A549 (cell line): ENCODE results near the gene ANKRD33B. TPM values are rescaled to one million over a fixed set of nuclear protein-coding genes. Genes with fewer than 3 reads are reported as not detected.
A peak's percentile ranks its signal among the peaks of the same experiment; 100 is the strongest.

Experiments
- ATAC-seq, 2 experiments: fragments of 200-7000 bp in 1 of 2; fragments of >200 bp in 1 of 2; cut with Nextera tagmentation in 1 of 2; cut with Tn5 transposase in 1 of 2; 3 replicates each; pipeline versions ENCODE4 v1.8.0 to v1.9.1; 2018 to 2020; ENCODE audit warnings: mild to moderate bottlenecking in 1 of 2, moderate library complexity in 1 of 2
- CTCF ChIA-PET: fragments of 300-600 bp; sonication (Branson Sonifier 250); formaldehyde crosslinking; extraction: SDS; loops from one replicate; lab custom pipeline; 2021; ENCODE audit warnings: antibody characterized with exemption, inconsistent platforms; lab: Yijun Ruan, JAX
- POLR2A ChIA-PET: fragments of 350-600 bp; formaldehyde crosslinking; extraction: SDS; loops from one replicate; lab custom pipeline; 2021; ENCODE audit warnings: antibody characterized with exemption, inconsistent platforms; lab: Yijun Ruan, JAX
- DNase-seq, 2 experiments: peaks; one replicate each; pipeline versions ENCODE4 v3.0.0 to v3.0.0-alpha.2; 2011 to 2016; ENCODE audit warnings: low read depth in 1 of 2, low spot score in 1 of 2
- FAIRE-seq: peaks from 2 replicates; lab custom pipeline; 2011; peaks lifted over from hg19 to GRCh38; lab: Jason Lieb, UNC
- H3K27ac ChIP-seq, 2 experiments: fragments of >200 bp; sonication (Bioruptor Twin); formaldehyde crosslinking; 3 replicates each; pipeline ENCODE4 v1.5.1; 2016 to 2017
- H3K4me1 ChIP-seq: fragments of >200 bp; sonication (Bioruptor Twin); formaldehyde crosslinking; 3 replicates; pipeline ENCODE4 v1.6.1; 2016
- H3K4me2 ChIP-seq: fragments of >200 bp; sonication (Bioruptor Twin); formaldehyde crosslinking; 3 replicates; pipeline ENCODE4 v1.6.1; 2016
- H3K4me3 ChIP-seq: fragments of >200 bp; sonication (Bioruptor Twin); formaldehyde crosslinking; 3 replicates; pipeline ENCODE4 v1.5.1; 2016
- H3K9me3 ChIP-seq: fragments of >200 bp; sonication (Bioruptor Twin); formaldehyde crosslinking; 3 replicates; pipeline ENCODE4 v1.6.1; 2016
- BHLHE40 ChIP-seq: IDR thresholded peaks from 2 replicates; pipeline ENCODE4 v1.6.1; 2012; ENCODE audit warnings: low read depth, low read length, inconsistent platforms
- CBX8 ChIP-seq: fragments of 200-600 bp; sonication (generic); IDR thresholded peaks from 2 replicates; pipeline ENCODE4 v1.6.1; 2016
- CEBPB ChIP-seq, 2 experiments: fragments of >200 bp in 1 of 2; sonication (Bioruptor Twin) in 1 of 2; formaldehyde crosslinking in 1 of 2; IDR thresholded peaks; 2 replicates each; pipeline ENCODE4 v1.6.1; 2012 to 2016
- ELK1 ChIP-seq: fragments of 150-350 bp; IDR thresholded peaks from 2 replicates; pipeline ENCODE4 v1.6.1; 2014; ENCODE audit warnings: low read depth, mild to moderate bottlenecking, low read length
- FOSL2 ChIP-seq, 2 experiments: fragments of 450-650 bp in 1 of 2; fragments of >200 bp in 1 of 2; sonication (Bioruptor Twin) in 1 of 2; formaldehyde crosslinking; IDR thresholded peaks; 2 replicates each; pipeline versions ENCODE4 v1.5.0 to v1.6.1; 2016 to 2020; ENCODE audit warnings: mild to moderate bottlenecking in 1 of 2, moderate library complexity in 1 of 2
- FOXS1 ChIP-seq: fragments of 250-450 bp; sonication (Bioruptor Pico); IDR thresholded peaks from 2 replicates; pipeline ENCODE4 v1.5.0; 2020; ENCODE audit warnings: mild to moderate bottlenecking, moderate library complexity
- HEYL ChIP-seq: fragments of 250-450 bp; sonication (Bioruptor Pico); IDR thresholded peaks from 2 replicates; pipeline ENCODE4 v1.8.0; 2021; ENCODE audit warnings: mild to moderate bottlenecking, moderate library complexity
- MYC ChIP-seq: IDR thresholded peaks from 2 replicates; pipeline ENCODE4 v1.6.1; 2012; ENCODE audit warnings: mild to moderate bottlenecking, inconsistent platforms, low read length, improper control_type of control experiment, borderline replicate concordance
- NR3C1 ChIP-seq: fragments of >200 bp; sonication (Bioruptor Twin); formaldehyde crosslinking; IDR thresholded peaks from 3 replicates; pipeline ENCODE4 v1.6.1; 2017
- USF2 ChIP-seq: fragments of 450-650 bp; IDR thresholded peaks from 2 replicates; pipeline ENCODE4 v1.6.1; 2014; ENCODE audit warnings: antibody characterized with exemption
- ZFP36 ChIP-seq: fragments of 450-650 bp; IDR thresholded peaks from 2 replicates; pipeline ENCODE4 v1.6.1; 2014; ENCODE audit warnings: borderline replicate concordance; ENCODE audit not compliant: partially characterized antibody
- ZSCAN20 ChIP-seq: fragments of 250-450 bp; sonication (Bioruptor Pico); IDR thresholded peaks from 2 replicates; pipeline ENCODE4 v1.8.0; 2022; ENCODE audit warnings: mild to moderate bottlenecking, moderate library complexity
- WGBS: methylation state at CpG from one replicate; pipeline ENCODE4 v1.1.6; 2017; ENCODE audit errors: missing lambda C conversion rate; 5-methylcytosine and 5-hydroxymethylcytosine counted together
- polyA plus RNA-seq, 4 experiments: library from polyadenylated mRNA; depleted of rRNA in 3 of 4; stranded (reverse); fragments of >200 nt; fragmentation: RNase III in 1 of 4; extraction: RNeasy Plus Mini Kit Qiagen cat#74134 plus additional on column Dnase treatment in 1 of 4; gene quantifications; 2 replicates in 3 of 4; 3 replicates in 1 of 4; pipeline ENCODE4 v1.2.3, GENCODE V29; 2011 to 2017
- TF ChIP-seq, protein P1 (sequence below): fragments of >200 bp; sonication (Bioruptor Twin); formaldehyde crosslinking; IDR thresholded peaks from 3 replicates; pipeline ENCODE4 v1.6.1; 2016

Gene ANKRD33B
- polyA plus RNA-seq, 2 of the 4 experiments (the other 2 are of a cell fraction), result 4.0 to 6.9 TPM

DNA sequence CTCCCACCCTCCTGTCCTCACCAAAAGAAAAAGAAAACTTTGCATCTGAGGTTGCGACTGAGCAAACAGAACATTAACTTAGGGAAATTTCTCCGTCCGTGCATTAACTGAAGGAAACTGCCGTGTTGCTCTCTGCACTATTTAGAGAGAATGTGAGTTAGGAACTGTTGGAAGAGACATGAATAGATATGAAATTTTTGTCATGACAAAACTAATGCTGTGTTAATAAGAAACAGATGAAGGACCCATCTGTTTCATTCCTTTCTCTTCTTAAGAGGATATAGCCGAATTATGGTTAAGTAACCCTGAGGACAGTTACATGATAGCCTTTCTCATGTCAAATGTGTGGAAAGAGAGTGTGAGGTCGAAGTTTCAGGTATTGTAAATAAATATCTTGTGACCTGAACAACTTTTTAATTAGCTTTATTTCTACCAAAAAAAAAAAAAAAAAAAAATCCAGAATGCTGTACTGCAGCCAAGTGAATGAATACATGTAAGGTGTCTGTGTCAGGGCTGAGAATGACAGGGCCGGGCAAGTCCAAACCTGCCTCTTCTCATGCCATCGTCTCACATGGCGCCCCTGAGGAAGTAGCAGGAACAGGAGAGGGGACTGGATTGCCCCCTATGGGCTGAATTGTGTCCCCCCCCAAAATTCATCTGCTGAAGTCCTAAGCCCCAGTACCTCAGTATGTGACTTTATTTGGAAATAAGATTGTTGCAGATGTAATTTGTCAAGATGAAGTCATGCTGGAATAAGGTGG lies 35.6 kb upstream of the ANKRD33B start (continued):
- TF ChIP-seq ELK1 (no peak), ZSCAN20 (CRISPR knock-in tag) (no peak), MYC (no peak)

DNA sequence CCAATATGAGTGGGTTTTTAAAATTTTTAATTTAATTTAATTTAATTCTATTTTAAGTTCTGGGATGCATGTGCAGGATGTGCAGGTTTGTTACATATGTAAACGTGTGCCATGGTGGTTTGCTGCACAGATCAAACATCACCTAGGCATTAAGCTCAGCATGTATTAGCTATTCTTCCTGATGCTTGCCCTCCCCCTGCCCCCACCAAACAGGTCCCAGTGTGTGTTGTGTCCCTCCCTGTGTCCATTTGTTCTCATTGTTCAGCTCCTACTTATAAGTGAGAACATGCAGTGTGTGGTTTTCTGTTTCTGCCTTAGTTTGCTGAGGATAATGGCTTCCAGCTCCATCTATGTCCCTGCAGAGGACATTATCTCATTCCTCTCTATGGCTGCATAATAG lies 35.0 kb upstream of the ANKRD33B start:
- TF ChIP-seq HEYL (CRISPR knock-in tag) (no peak), CBX8 (no peak), FOSL2 (IDR thresholded peaks at IDR 0.05) (no peak), FOSL2 (CRISPR knock-in tag; IDR thresholded peaks at IDR 0.05) (no peak)
- ChIA-PET POLR2A (no interaction called here), CTCF (interaction anchor here (1.0 to 1.5 kb wide), 3 partner anchors 11 to 99 kb away, joined by 3 to 6 read pairs (median 3); no protein-coding TSS in a partner anchor)
- Histone ChIP-seq H3K4me1 (peaks cover 30% of the 10 kb centered on the region), H3K4me3 (no peak overlapping the region), H3K4me2 (no peak overlapping the region), H3K27ac (peak overlapping the region; percentile 43 to 71; a peak in 5 of 6 replicates), H3K9me3 (no peaks in the 10 kb centered on the region)
- ATAC-seq, result no peak
- WGBS, result 85% methylated on average over 1 of the region's 1 CpG
- FAIRE-seq, result no peak
- no peak for DNase-seq

GRCh38 chr5:10530601-10531320 lies 33.1 kb upstream of the ANKRD33B start:
- no peak for FAIRE-seq
- H3K9me3 ChIP-seq, result no peaks in the 10 kb centered on the region
- POLR2A ChIA-PET, result no interaction called here
- 91% methylated on average over 11 of the region's 11 CpGs for WGBS
- DNase-seq, result no peak
- H3K4me2 ChIP-seq, result no peak overlapping the region
- no peak overlapping the region for H3K4me3 ChIP-seq
- TF ChIP-seq BHLHE40, result no peak
- TF ChIP-seq CEBPB (IDR thresholded peaks at IDR 0.05), result no peak
- ATAC-seq, result no peak
- CTCF ChIA-PET, result interaction anchor here (1.7 kb wide), 1 partner anchor 97 kb away, joined by 6 read pairs; no protein-coding TSS in a partner anchor
- peaks cover 15% of the 10 kb centered on the region; the same call in 2 of the 3 replicates for H3K4me1 ChIP-seq
- H3K27ac ChIP-seq, result 0 out of 6 replicates have a peak overlapping the region, but pooled peaks of 1 of the 2 experiments have one; percentile 29

- H3K4me3 ChIP-seq, result no peak overlapping the region
- no peak for TF ChIP-seq NR3C1
- TF ChIP-seq, protein P1, sequence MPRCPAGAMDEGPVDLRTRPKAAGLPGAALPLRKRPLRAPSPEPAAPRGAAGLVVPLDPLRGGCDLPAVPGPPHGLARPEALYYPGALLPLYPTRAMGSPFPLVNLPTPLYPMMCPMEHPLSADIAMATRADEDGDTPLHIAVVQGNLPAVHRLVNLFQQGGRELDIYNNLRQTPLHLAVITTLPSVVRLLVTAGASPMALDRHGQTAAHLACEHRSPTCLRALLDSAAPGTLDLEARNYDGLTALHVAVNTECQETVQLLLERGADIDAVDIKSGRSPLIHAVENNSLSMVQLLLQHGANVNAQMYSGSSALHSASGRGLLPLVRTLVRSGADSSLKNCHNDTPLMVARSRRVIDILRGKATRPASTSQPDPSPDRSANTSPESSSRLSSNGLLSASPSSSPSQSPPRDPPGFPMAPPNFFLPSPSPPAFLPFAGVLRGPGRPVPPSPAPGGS, result no peak
- no peak for TF ChIP-seq USF2
- TF ChIP-seq ZFP36, result no peak
- TF ChIP-seq FOXS1, result no peak
- H3K4me2 ChIP-seq, result no peak overlapping the region
- POLR2A ChIA-PET, result no interaction called here
- H3K9me3 ChIP-seq, result no peaks in the 10 kb centered on the region
- no peak for DNase-seq
- WGBS, result 75% methylated on average over 3 of the region's 3 CpGs
- no peak for ATAC-seq
- peaks cover 14% of the 10 kb centered on the region; the same call in 2 of the 3 replicates for H3K4me1 ChIP-seq
- FAIRE-seq, result no peak
- CTCF ChIA-PET, result no interaction called here
- peak overlapping the region in 1 of 2 experiments; percentile 54; a peak in 3 of 6 replicates for H3K27ac ChIP-seq
Measured at GRCh38 chr5:10532421-10532820, 31.4 kb upstream of the ANKRD33B start.
